Measurements from ENCODE around the gene TNPO2.

DNA sequence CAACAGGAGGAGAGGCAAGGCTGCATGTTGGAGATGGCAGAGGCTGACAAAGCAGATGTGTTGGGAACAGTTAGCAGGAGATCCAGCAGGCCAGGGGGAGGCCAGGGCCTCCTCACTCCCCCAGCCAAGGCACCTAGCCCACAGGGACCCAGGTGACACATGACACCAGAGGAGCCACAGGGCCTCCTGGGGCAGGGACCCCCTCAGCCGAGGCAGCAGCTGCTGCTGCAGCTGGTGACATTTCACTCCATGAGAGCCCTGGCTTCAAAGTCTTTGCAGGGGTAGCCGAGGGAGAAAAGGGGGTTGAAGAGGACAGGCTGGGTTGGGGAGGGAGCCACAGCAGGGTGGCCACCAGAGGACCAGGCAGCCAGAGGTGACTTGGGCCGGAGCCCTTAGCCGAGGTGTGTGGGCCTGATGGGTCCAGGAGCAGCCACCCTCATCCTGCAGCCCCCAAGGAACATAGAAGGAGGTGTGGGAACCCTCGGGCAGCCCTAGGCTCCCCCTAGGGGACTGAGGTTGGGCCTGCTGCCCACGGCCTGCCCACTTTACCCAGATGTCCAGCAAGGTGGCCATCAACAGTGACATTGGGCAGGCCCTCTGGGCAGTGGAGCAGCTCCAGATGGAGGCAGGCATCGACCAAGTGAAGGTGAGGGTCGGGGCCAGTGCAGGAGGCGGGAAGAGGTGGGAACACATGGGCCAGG, 36.1 kb downstream of the TNPO2 start, which contains the start of gene GNG14:
- TF ChIP-seq EZH2 (IDR thresholded peaks at IDR 0.05; ENCODE audit: insufficient read depth, poor library complexity, severe bottlenecking) = no peak
- TF ChIP-seq EZH2phosphoT487 (IDR thresholded peaks at IDR 0.05; ENCODE audit: insufficient read depth, low read depth) = no peak

Measured in GM23248 (cell line).